GM23338 (cell line): ENCODE data around the gene LMNTD2. TPM values are rescaled to one million over a fixed set of nuclear protein-coding genes. Genes with fewer than 3 reads are reported as not detected.

Experiments
- ATAC-seq: fragments of 200-7000 bp; cut with Tn5 transposase; 3 replicates; pipeline ENCODE4 v1.9.1; 2020
- DNase-seq: peaks from one replicate; pipeline ENCODE4 v3.0.0-alpha.2; 2015; ENCODE audit warnings: low spot score
- H2AFZ ChIP-seq: fragments of 200-600 bp; sonication (generic); 2 replicates; pipeline ENCODE4 v1.8.0; 2016; ENCODE audit warnings: antibody characterized with exemption, mild to moderate bottlenecking, moderate library complexity
- H3F3A ChIP-seq: fragments of 200-600 bp; sonication (generic); replicated peaks from 2 replicates; pipeline ENCODE4 v1.8.0; 2017; ENCODE audit warnings: antibody characterized with exemption, mixed run types, low read depth
- H3K27ac ChIP-seq: fragments of 200-600 bp; sonication (generic); 2 replicates; pipeline ENCODE4 v1.6.1; 2016; ENCODE audit warnings: low read depth
- H3K27me3 ChIP-seq: fragments of 200-600 bp; sonication (generic); 2 replicates; pipeline ENCODE4 v1.8.0; 2016; ENCODE audit warnings: mild to moderate bottlenecking, mixed run types, moderate library complexity; ENCODE audit not compliant: insufficient read depth
- H3K36me3 ChIP-seq: fragments of 200-600 bp; sonication (generic); 2 replicates; pipeline ENCODE4 v1.8.0; 2016; ENCODE audit warnings: mild to moderate bottlenecking; ENCODE audit not compliant: insufficient read depth
- H3K4me1 ChIP-seq: fragments of 200-600 bp; sonication (generic); 2 replicates; pipeline ENCODE4 v1.8.0; 2016; ENCODE audit warnings: mild to moderate bottlenecking, moderate library complexity; ENCODE audit not compliant: insufficient read depth
- H3K4me2 ChIP-seq: fragments of 200-600 bp; sonication (generic); 2 replicates; pipeline ENCODE4 v1.7.1; 2017; ENCODE audit warnings: mixed run types
- H3K4me3 ChIP-seq: fragments of 200-600 bp; sonication (generic); 2 replicates; pipeline ENCODE4 v1.6.1; 2016; ENCODE audit warnings: mixed run types
- H3K79me2 ChIP-seq: fragments of 200-600 bp; sonication (generic); replicated peaks from 2 replicates; pipeline ENCODE4 v1.8.0; 2017; ENCODE audit warnings: mild to moderate bottlenecking; ENCODE audit not compliant: insufficient read depth
- H3K9me2 ChIP-seq: fragments of 200-600 bp; sonication (generic); 2 replicates; pipeline ENCODE4 v1.8.0; 2017; ENCODE audit not compliant: insufficient read depth
- H4K20me1 ChIP-seq: fragments of 200-600 bp; sonication (generic); replicated peaks from 2 replicates; pipeline ENCODE4 v1.8.0; 2017; ENCODE audit warnings: mild to moderate bottlenecking; ENCODE audit not compliant: insufficient read depth
- H3K27ac Mint-ChIP-seq: 2 replicates; pipeline ENCODE4 v1.8.0; 2020; ENCODE audit warnings: inconsistent platforms, mild to moderate bottlenecking, moderate library complexity, mixed read lengths
- H3K27me3 Mint-ChIP-seq: 3 replicates; pipeline ENCODE4 v1.8.0; 2022; ENCODE audit warnings: low read depth, mild to moderate bottlenecking, moderate library complexity, mixed read lengths, inconsistent platforms; ENCODE audit not compliant: insufficient read depth, poor library complexity
- H3K36me3 Mint-ChIP-seq: 3 replicates; pipeline ENCODE4 v1.8.0; 2021; ENCODE audit warnings: low read depth, mild to moderate bottlenecking, inconsistent platforms, moderate library complexity, mixed read lengths
- H3K4me1 Mint-ChIP-seq: 3 replicates; pipeline ENCODE4 v1.8.0; 2020; ENCODE audit warnings: mild to moderate bottlenecking, inconsistent platforms, mixed read lengths
- H3K4me3 Mint-ChIP-seq: 3 replicates; pipeline ENCODE4 v1.8.0; 2021; ENCODE audit warnings: moderate library complexity, mild to moderate bottlenecking, inconsistent platforms, mixed read lengths
- H3K9me3 Mint-ChIP-seq: 3 replicates; pipeline ENCODE4 v1.8.0; 2020; ENCODE audit warnings: moderate library complexity, mild to moderate bottlenecking, inconsistent platforms, mixed read lengths
- CREB1 ChIP-seq: fragments of 250-450 bp; sonication (Bioruptor Pico); IDR thresholded peaks from 2 replicates; pipeline ENCODE4 v1.5.0; 2020; ENCODE audit warnings: low read depth, mild to moderate bottlenecking, moderate library complexity
- JUNB ChIP-seq: IDR thresholded peaks from one replicate; pipeline ENCODE4 v1.6.1; 2016; ENCODE audit warnings: antibody characterized with exemption; ENCODE audit not compliant: unreplicated experiment
- NANOG ChIP-seq: IDR thresholded peaks from 2 replicates; pipeline ENCODE4 v1.6.1; 2016; ENCODE audit warnings: antibody characterized with exemption, borderline replicate concordance
- ZNF331 ChIP-seq: fragments of 250-450 bp; sonication (Bioruptor Pico); IDR thresholded peaks from 2 replicates; pipeline ENCODE4 v1.5.0; 2020; ENCODE audit warnings: low read depth, mild to moderate bottlenecking, moderate library complexity
- polyA plus RNA-seq: library from polyadenylated mRNA; unstranded; fragments of >200 nt; fragmentation: Nextera tagmentation; extraction: Ambion mirVana; gene quantifications from 2 replicates; pipeline ENCODE4 v1.2.1, GENCODE V29; 2016
- total RNA-seq: library from RNA; depleted of rRNA; stranded (reverse); fragments of >200 nt; shearing (Covaris generic); gene quantifications from 2 replicates; pipeline ENCODE4 v1.2.3, GENCODE V29; 2014
- TF ChIP-seq, protein P1 (sequence below): IDR thresholded peaks from one replicate; pipeline ENCODE4 v1.6.1; 2018; ENCODE audit warnings: antibody characterized with exemption; ENCODE audit not compliant: unreplicated experiment
- TF ChIP-seq, protein P2 (sequence below), 2 experiments: fragments of 200-600 bp in 1 of 2; sonication (generic) in 1 of 2; conservative IDR thresholded peaks; 2 replicates each; pipeline versions ENCODE4 v1.5.1 to v1.6.1; 2016 to 2017; ENCODE audit warnings: antibody characterized with exemption in 2 of 2, low read depth in 2 of 2, mild to moderate bottlenecking in 2 of 2, moderate library complexity in 1 of 2

LMNTD2 gene
- total and polyA plus RNA-seq, 2 experiments from 2014 or later = 1.3 to 2.1 TPM

DNA sequence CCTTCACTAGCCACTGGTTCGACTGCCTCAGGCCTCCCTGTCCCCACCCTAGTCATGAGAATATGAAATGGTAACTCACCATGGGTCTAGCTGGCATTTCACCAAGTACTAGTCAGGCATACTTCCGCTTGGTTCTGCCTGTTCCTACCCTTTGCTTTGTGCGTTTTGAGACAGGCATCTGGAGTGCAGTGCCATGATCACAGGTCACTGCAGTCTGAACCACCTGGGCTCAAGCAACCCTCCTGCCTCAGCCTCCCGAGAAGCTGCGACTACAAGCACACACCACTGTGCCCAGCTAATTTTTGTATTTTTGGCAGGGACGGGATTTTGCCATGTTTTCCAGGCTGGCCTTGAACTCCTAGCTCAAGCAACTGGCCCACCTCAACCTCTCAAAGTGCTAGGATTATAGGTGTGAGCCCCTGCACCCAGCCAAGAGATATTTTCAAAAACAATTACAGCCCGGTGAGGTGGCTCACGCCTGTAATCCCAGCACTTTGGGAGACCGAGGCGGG is 39.3 kb downstream of the LMNTD2 start:
- Mint-ChIP-seq H3K4me1 (no peaks in the 10 kb centered on the region), H3K36me3 (peaks cover 31% of the 10 kb centered on the region), H3K27ac (no peak overlapping the region), H3K27me3 (peaks cover 11% of the 10 kb centered on the region), H3K4me3 (no peak overlapping the region), H3K9me3 (peaks cover 48% of the 10 kb centered on the region)
- Histone ChIP-seq H3K79me2 (no peaks in the 10 kb centered on the region), H3F3A (0 out of 2 replicates have a peak, but pooled peaks cover 4% of the 10 kb centered on the region), H3K4me1 (no peaks in the 10 kb centered on the region), H3K27me3 (no peaks in the 10 kb centered on the region), H2AFZ (no peak overlapping the region), H3K4me3 (no peak overlapping the region), H3K9me2 (0 out of 2 replicates have a peak, but pooled peaks cover 3% of the 10 kb centered on the region), H3K4me2 (no peak overlapping the region), H4K20me1 (no peaks in the 10 kb centered on the region), H3K36me3 (no peaks in the 10 kb centered on the region), H3K27ac (no peak overlapping the region)
- DNase-seq = no peak
- TF ChIP-seq NANOG (no peak), JUNB (no peak), ZNF331 (no peak)
- TF ChIP-seq, protein P1, sequence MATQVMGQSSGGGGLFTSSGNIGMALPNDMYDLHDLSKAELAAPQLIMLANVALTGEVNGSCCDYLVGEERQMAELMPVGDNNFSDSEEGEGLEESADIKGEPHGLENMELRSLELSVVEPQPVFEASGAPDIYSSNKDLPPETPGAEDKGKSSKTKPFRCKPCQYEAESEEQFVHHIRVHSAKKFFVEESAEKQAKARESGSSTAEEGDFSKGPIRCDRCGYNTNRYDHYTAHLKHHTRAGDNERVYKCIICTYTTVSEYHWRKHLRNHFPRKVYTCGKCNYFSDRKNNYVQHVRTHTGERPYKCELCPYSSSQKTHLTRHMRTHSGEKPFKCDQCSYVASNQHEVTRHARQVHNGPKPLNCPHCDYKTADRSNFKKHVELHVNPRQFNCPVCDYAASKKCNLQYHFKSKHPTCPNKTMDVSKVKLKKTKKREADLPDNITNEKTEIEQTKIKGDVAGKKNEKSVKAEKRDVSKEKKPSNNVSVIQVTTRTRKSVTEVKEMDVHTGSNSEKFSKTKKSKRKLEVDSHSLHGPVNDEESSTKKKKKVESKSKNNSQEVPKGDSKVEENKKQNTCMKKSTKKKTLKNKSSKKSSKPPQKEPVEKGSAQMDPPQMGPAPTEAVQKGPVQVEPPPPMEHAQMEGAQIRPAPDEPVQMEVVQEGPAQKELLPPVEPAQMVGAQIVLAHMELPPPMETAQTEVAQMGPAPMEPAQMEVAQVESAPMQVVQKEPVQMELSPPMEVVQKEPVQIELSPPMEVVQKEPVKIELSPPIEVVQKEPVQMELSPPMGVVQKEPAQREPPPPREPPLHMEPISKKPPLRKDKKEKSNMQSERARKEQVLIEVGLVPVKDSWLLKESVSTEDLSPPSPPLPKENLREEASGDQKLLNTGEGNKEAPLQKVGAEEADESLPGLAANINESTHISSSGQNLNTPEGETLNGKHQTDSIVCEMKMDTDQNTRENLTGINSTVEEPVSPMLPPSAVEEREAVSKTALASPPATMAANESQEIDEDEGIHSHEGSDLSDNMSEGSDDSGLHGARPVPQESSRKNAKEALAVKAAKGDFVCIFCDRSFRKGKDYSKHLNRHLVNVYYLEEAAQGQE = no peak
- TF ChIP-seq, protein P2, sequence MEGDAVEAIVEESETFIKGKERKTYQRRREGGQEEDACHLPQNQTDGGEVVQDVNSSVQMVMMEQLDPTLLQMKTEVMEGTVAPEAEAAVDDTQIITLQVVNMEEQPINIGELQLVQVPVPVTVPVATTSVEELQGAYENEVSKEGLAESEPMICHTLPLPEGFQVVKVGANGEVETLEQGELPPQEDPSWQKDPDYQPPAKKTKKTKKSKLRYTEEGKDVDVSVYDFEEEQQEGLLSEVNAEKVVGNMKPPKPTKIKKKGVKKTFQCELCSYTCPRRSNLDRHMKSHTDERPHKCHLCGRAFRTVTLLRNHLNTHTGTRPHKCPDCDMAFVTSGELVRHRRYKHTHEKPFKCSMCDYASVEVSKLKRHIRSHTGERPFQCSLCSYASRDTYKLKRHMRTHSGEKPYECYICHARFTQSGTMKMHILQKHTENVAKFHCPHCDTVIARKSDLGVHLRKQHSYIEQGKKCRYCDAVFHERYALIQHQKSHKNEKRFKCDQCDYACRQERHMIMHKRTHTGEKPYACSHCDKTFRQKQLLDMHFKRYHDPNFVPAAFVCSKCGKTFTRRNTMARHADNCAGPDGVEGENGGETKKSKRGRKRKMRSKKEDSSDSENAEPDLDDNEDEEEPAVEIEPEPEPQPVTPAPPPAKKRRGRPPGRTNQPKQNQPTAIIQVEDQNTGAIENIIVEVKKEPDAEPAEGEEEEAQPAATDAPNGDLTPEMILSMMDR (conservative IDR thresholded peaks at IDR 0.05; ENCODE audit: low read depth in 2 of 2) = no peak
- no peak for ATAC-seq

DNA sequence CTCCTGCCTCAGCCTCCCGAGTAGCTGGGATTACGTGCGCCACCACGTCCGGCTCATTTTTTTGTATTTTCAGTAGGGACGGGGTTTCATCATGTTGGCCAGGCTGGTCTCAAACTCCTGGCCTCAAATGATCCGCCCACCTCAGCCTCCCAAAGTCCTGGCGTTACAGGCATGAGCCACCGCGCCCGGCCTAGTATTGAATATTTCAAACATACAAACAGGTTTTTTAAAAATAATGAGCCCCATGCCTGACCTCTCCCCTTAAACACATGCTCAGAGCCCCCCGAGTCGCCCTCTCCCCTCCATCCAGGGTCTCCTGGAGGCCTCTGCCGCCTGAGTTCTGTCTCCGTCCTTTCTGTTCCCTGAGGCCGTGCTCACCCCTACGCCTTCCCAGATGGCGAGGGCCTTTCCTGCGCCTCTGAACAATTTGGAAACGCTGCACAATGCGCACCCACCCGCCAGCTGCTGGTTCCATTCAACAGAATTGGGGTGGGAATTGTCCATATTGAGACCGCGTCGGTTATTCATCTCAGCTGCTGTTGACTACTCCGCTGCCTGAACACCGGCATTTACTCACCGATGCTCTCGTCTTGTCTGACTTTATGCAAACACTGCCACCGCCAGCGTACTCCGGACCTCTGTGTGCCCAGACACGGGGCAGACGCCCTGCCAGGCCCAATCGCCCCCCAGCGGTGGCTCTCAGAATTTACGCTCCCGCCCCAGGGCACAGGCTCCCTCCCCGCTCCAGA is 39.9 kb downstream of the LMNTD2 start:
- peaks cover 36% of the 10 kb centered on the region for H3K36me3 Mint-ChIP-seq
- no peaks in the 10 kb centered on the region for H3K4me1 ChIP-seq
- peaks cover 53% of the 10 kb centered on the region for H3K9me3 Mint-ChIP-seq
- H4K20me1 ChIP-seq = no peaks in the 10 kb centered on the region
- H3K4me1 Mint-ChIP-seq = no peaks in the 10 kb centered on the region
- 0 out of 2 replicates have a peak, but pooled peaks cover 3% of the 10 kb centered on the region for H3K9me2 ChIP-seq
- no peak overlapping the region for H3K4me3 ChIP-seq
- TF ChIP-seq, protein P2 (conservative IDR thresholded peaks at IDR 0.05; ENCODE audit: low read depth in 2 of 2) = peak in 1 of 2 experiments; percentile 23; a peak in 1 of 4 replicates
- TF ChIP-seq CREB1 (CRISPR knock-in tag) = no peak
- no peaks in the 10 kb centered on the region for H3K79me2 ChIP-seq
- no peak for DNase-seq
- H3K27ac ChIP-seq = no peak overlapping the region
- no peak overlapping the region for H3K4me2 ChIP-seq
- peaks cover 8% of the 10 kb centered on the region for H3K27me3 Mint-ChIP-seq
- ATAC-seq = no peak
- H3F3A ChIP-seq = 0 out of 2 replicates have a peak, but pooled peaks cover 4% of the 10 kb centered on the region
- no peak overlapping the region for H2AFZ ChIP-seq
- no peak overlapping the region for H3K4me3 Mint-ChIP-seq
- H3K27ac Mint-ChIP-seq = no peak overlapping the region
- no peaks in the 10 kb centered on the region for H3K27me3 ChIP-seq
- H3K36me3 ChIP-seq = no peaks in the 10 kb centered on the region
